ENCODE data around the gene PLCH2. TPM values are rescaled to one million over a fixed set of nuclear protein-coding genes. Genes with fewer than 3 reads are reported as not detected.

PLCH2 gene
- total and polyA plus RNA-seq, 4 donors: 2.1 to 7.9 (median 3.4) TPM

- Histone ChIP-seq H3K4me3 (no peak overlapping the region), H3K36me3 (ENCODE audit: control insufficient read depth in 4 of 4, insufficient read depth in 4 of 4, low read length in 4 of 4) (no peaks in the 10 kb centered on the region), H3K9ac (ENCODE audit: insufficient read depth in 1 of 2, low read length in 2 of 2) (no peak overlapping the region), H3K27me3 (ENCODE audit: control insufficient read depth in 3 of 3, insufficient read depth in 3 of 3, low read length in 2 of 3) (peaks cover 0 to 50% (median 29%) of the 10 kb centered on the region in 3 donors), H3K9me3 (ENCODE audit: control insufficient read depth in 4 of 4, insufficient read depth in 3 of 4, low read length in 3 of 4) (no peaks in the 10 kb centered on the region), H3K4me1 (ENCODE audit: control insufficient read depth in 5 of 5, insufficient read depth in 5 of 5, low read length in 5 of 5) (peaks cover 0 to 14% (median 6%) of the 10 kb centered on the region in 5 donors), H3K27ac (ENCODE audit: low read depth in 1 of 2, low read length in 1 of 2) (peak overlapping the region in 1 of 2 donors; percentile 42)
- WGBS, 2 donors: 22 to 31% methylated on average over 7 of the region's 7 CpGs
- DNase-seq (no peak), ATAC-seq (ENCODE audit: insufficient read depth, low FRiP score) (no peak)
- TF ChIP-seq, protein P1, sequence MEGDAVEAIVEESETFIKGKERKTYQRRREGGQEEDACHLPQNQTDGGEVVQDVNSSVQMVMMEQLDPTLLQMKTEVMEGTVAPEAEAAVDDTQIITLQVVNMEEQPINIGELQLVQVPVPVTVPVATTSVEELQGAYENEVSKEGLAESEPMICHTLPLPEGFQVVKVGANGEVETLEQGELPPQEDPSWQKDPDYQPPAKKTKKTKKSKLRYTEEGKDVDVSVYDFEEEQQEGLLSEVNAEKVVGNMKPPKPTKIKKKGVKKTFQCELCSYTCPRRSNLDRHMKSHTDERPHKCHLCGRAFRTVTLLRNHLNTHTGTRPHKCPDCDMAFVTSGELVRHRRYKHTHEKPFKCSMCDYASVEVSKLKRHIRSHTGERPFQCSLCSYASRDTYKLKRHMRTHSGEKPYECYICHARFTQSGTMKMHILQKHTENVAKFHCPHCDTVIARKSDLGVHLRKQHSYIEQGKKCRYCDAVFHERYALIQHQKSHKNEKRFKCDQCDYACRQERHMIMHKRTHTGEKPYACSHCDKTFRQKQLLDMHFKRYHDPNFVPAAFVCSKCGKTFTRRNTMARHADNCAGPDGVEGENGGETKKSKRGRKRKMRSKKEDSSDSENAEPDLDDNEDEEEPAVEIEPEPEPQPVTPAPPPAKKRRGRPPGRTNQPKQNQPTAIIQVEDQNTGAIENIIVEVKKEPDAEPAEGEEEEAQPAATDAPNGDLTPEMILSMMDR (IDR thresholded peaks at IDR 0.05; ENCODE audit: control extremely low read depth, extremely low read depth): no peak
Measured at GRCh38 chr1:2534315-2534686, 58.2 kb downstream of the PLCH2 start.

DNA sequence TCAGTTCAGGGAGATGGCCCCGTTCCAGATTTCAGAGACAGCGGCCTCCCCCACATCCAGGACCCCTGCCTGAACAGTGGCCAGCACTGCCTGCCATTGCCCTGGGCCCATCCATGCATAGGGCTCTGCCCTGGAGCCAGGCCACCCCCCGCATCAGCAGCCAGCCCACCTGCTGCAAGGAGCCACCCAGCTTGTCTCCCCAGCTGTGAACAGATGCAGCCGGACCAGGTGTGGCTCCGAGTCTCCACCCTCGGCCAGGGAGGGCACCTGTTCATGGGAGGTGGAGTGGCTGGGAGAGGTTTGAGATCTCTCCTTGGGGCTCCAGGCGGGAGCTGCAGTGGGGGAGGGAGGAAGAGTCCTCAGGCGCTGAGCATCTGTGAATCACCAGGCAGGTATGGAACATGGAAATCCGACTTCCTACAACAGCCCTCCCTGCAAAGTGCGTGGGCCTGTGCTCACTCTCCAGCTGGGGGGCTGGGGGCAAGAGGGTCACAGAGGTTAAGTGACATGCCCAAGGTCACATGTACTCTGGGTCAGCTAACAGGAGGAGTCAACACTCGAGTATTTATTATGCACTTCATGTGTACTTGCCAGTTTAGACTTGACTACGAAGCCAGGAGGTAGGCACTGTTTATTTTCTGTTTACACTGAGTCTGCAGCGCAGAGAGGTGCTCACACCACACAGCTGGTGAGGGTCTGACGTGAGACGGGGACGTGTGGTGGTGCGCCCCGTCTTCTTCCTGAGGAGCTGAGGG, 58.8 kb downstream of the PLCH2 start:
- Histone ChIP-seq H3K9ac (ENCODE audit: insufficient read depth in 1 of 2, low read length in 2 of 2) (no peak overlapping the region), H3K27me3 (ENCODE audit: control insufficient read depth in 3 of 3, insufficient read depth in 3 of 3, low read length in 2 of 3) (peaks cover 0 to 50% (median 29%) of the 10 kb centered on the region in 3 donors)

GRCh38 chr1:2535455-2535854, 59.4 kb downstream of the PLCH2 start:
- DNase-seq (no peak), ATAC-seq (ENCODE audit: insufficient read depth, low FRiP score) (no peak)
- Histone ChIP-seq H3K9ac (ENCODE audit: insufficient read depth in 1 of 2, low read length in 2 of 2) (no peak overlapping the region), H3K36me3 (ENCODE audit: control insufficient read depth in 4 of 4, insufficient read depth in 4 of 4, low read length in 4 of 4) (no peaks in the 10 kb centered on the region), H3K27ac (ENCODE audit: low read depth in 1 of 2, low read length in 1 of 2) (peak overlapping the region in 1 of 2 donors; percentile 4), H3K9me3 (ENCODE audit: control insufficient read depth in 4 of 4, insufficient read depth in 3 of 4, low read length in 3 of 4) (no peaks in the 10 kb centered on the region), H3K27me3 (ENCODE audit: control insufficient read depth in 3 of 3, insufficient read depth in 3 of 3, low read length in 2 of 3) (peaks cover 0 to 47% (median 29%) of the 10 kb centered on the region in 3 donors), H3K4me3 (no peak overlapping the region), H3K4me1 (ENCODE audit: control insufficient read depth in 5 of 5, insufficient read depth in 5 of 5, low read length in 5 of 5) (peaks cover 0 to 13% (median 6%) of the 10 kb centered on the region in 5 donors)
- WGBS, 2 donors: 57 to 73% methylated on average over 26 to 27 of the region's 27 CpGs
- TF ChIP-seq, protein P1 (IDR thresholded peaks at IDR 0.05; ENCODE audit: control extremely low read depth, extremely low read depth): no peak

More for the DNA sequence above, 58.8 kb downstream of the PLCH2 start:
- Histone ChIP-seq H3K27ac (ENCODE audit: low read depth in 1 of 2, low read length in 1 of 2) (peak overlapping the region in 1 of 2 donors; percentile 42), H3K4me3 (no peak overlapping the region), H3K36me3 (ENCODE audit: control insufficient read depth in 4 of 4, insufficient read depth in 4 of 4, low read length in 4 of 4) (no peaks in the 10 kb centered on the region), H3K9me3 (ENCODE audit: control insufficient read depth in 4 of 4, insufficient read depth in 3 of 4, low read length in 3 of 4) (no peaks in the 10 kb centered on the region), H3K4me1 (ENCODE audit: control insufficient read depth in 5 of 5, insufficient read depth in 5 of 5, low read length in 5 of 5) (peaks cover 0 to 12% (median 6%) of the 10 kb centered on the region in 5 donors)
- DNase-seq (no peak), ATAC-seq (ENCODE audit: insufficient read depth, low FRiP score) (peak; percentile 70)
- 42 to 62% methylated on average over 18 of the region's 18 CpGs for WGBS, 2 donors
- TF ChIP-seq, protein P1 (IDR thresholded peaks at IDR 0.05; ENCODE audit: control extremely low read depth, extremely low read depth): no peak
